C4-2B (cell line): Measurements from ENCODE around the gene FAM83G.

Source experiments
- CTCF ChIP-seq: fragments of 450-650 bp; conservative IDR thresholded peaks from 2 replicates; pipeline ENCODE4 v1.5.1; 2017; ENCODE audit warnings: mild to moderate bottlenecking
- ZFX ChIP-seq: fragments of 450-650 bp; IDR thresholded peaks from 2 replicates; pipeline ENCODE4 v1.6.1; 2017

GRCh38 chr17:19018600-19018950, 14.0 kb upstream of the FAM83G start:
- TF ChIP-seq CTCF (no peak), ZFX (no peak)
